Ascending aorta (tissue), 2 donors: Measurements from ENCODE around the gene ZNF776. TPM values are rescaled to one million over a fixed set of nuclear protein-coding genes. Genes with fewer than 3 reads are reported as not detected.
"Not testable (repeated sequence)": the region's sequence is repeated elsewhere in the genome, so short reads cannot be mapped to it uniquely, and the experiment has no call there.

Source experiments
- DNase-seq, 2 donors: peaks; one replicate each; pipeline ENCODE4 v3.0.0-alpha.2; 2019; ENCODE audit warnings: low spot score in 2 of 2
- H3K27ac ChIP-seq, 2 donors: fragments of 200-600 bp; sonication (generic); one replicate each; pipeline ENCODE4 v1.5.1; 2016 to 2017; ENCODE audit warnings: mild to moderate bottlenecking in 1 of 2
- H3K27me3 ChIP-seq: fragments of 200-600 bp; sonication (generic); one replicate; pipeline ENCODE4 v1.5.1; 2017
- H3K36me3 ChIP-seq, 2 donors: fragments of 200-600 bp; sonication (generic); one replicate each; pipeline ENCODE4 v1.5.1; 2016
- H3K4me1 ChIP-seq, 2 donors: fragments of 200-600 bp; sonication (generic); one replicate each; pipeline ENCODE4 v1.5.1; 2016 to 2017; ENCODE audit warnings: mild to moderate bottlenecking in 1 of 2
- H3K4me3 ChIP-seq, 2 donors: fragments of 200-600 bp; sonication (generic); one replicate each; pipeline ENCODE4 v1.5.1; 2016 to 2017; ENCODE audit warnings: mild to moderate bottlenecking in 1 of 2
- H3K9me3 ChIP-seq, 2 donors: fragments of 200-600 bp; sonication (generic); one replicate each; pipeline ENCODE4 v1.5.1; 2016
- CTCF ChIP-seq, 3 experiments: fragments of 200-600 bp in 2 of 3; fragments of 450-650 bp in 1 of 3; sonication (generic) in 2 of 3; IDR thresholded peaks; one replicate each; pipeline ENCODE4 v1.5.1; 2016 to 2019; ENCODE audit warnings: antibody characterized with exemption in 3 of 3, mild to moderate bottlenecking in 1 of 3, moderate library complexity in 1 of 3
- intact Hi-C: fragments of 100-400 bp; cut with DNase I; formaldehyde crosslinking; loops from one replicate; pipeline ENCODE4 v1.15.1; 2023
- total RNA-seq: library from RNA; depleted of rRNA; stranded (reverse); fragments of >200 nt; gene quantifications from one replicate; pipeline ENCODE4 v1.1.0, GENCODE V29; 2016

Gene ZNF776
- total RNA-seq, 1 donor from 2014 or later: 1.9 TPM

- H3K36me3 ChIP-seq: peaks cover 29 to 74% of the 10 kb centered on the region in 2 donors
These were observed 42.7 kb downstream of the ZNF776 start for GRCh38 chr19:57789288-57789687.

GRCh38 chr19:57796580-57796979 lies 50.0 kb downstream of the ZNF776 start:
- peaks cover 15 to 38% of the 10 kb centered on the region in 2 donors for H3K36me3 ChIP-seq
- H3K27ac ChIP-seq, H3K27me3 ChIP-seq, H3K4me1 ChIP-seq, H3K4me3 ChIP-seq, DNase-seq, intact Hi-C loops: not testable (repeated sequence)
- peaks cover 12 to 60% of the 10 kb centered on the region in 2 donors for H3K9me3 ChIP-seq

More at GRCh38 chr19:57789288-57789687, 42.7 kb downstream of the ZNF776 start:
- peaks cover 64 to 95% of the 10 kb centered on the region in 2 donors for H3K9me3 ChIP-seq
- TF ChIP-seq CTCF (IDR thresholded peaks at IDR 0.05): no peak
- no peaks in the 10 kb centered on the region for H3K27me3 ChIP-seq
- H3K4me3 ChIP-seq: no peak overlapping the region
- no peak overlapping the region for H3K27ac ChIP-seq
- intact Hi-C loops: no loop called here
- no peaks in the 10 kb centered on the region for H3K4me1 ChIP-seq
- no peak for DNase-seq

GRCh38 chr19:57800696-57801095 lies 54.1 kb downstream of the ZNF776 start:
- Histone ChIP-seq H3K27me3 (no peaks in the 10 kb centered on the region), H3K36me3 (peaks cover 0 to 5% of the 10 kb centered on the region in 2 donors), H3K4me3 (no peak overlapping the region), H3K27ac (no peak overlapping the region), H3K4me1 (peaks cover 0 to 4% of the 10 kb centered on the region in 2 donors), H3K9me3 (peaks cover 0 to 25% of the 10 kb centered on the region in 2 donors)
- intact Hi-C loops: no loop called here
- no peak for TF ChIP-seq CTCF (IDR thresholded peaks at IDR 0.05)
- DNase-seq: no peak

GRCh38 chr19:57802269-57802668 lies 55.7 kb downstream of the ZNF776 start:
- Histone ChIP-seq H3K36me3 (no peaks in the 10 kb centered on the region), H3K4me3 (no peak overlapping the region), H3K27ac (no peak overlapping the region), H3K9me3 (peaks cover 0 to 21% of the 10 kb centered on the region in 2 donors), H3K4me1 (peaks cover 0 to 4% of the 10 kb centered on the region in 2 donors), H3K27me3 (no peaks in the 10 kb centered on the region)
- DNase-seq: no peak
- no peak for TF ChIP-seq CTCF (IDR thresholded peaks at IDR 0.05)
- intact Hi-C loops: no loop called here

- DNase-seq: no peak
- Histone ChIP-seq H3K9me3 (peaks cover 0 to 18% of the 10 kb centered on the region in 2 donors), H3K27ac (peak overlapping the region; percentile 82 to 84), H3K4me1 (peaks cover 0 to 4% of the 10 kb centered on the region in 2 donors), H3K27me3 (no peaks in the 10 kb centered on the region), H3K4me3 (peak overlapping the region; percentile 54 to 76), H3K36me3 (peaks cover 3 to 8% of the 10 kb centered on the region in 2 donors)
- intact Hi-C loops: no loop called here
- no peak for TF ChIP-seq CTCF (IDR thresholded peaks at IDR 0.05)
These were observed 56.6 kb downstream of the ZNF776 start for GRCh38 chr19:57803265-57803593.

- Histone ChIP-seq H3K27me3 (no peaks in the 10 kb centered on the region), H3K4me1 (peaks cover 0 to 4% of the 10 kb centered on the region in 2 donors), H3K27ac (peak overlapping the region; percentile 82 to 84), H3K36me3 (peaks cover 3 to 13% of the 10 kb centered on the region in 2 donors), H3K4me3 (peak overlapping the region; percentile 54 to 76), H3K9me3 (peaks cover 0 to 18% of the 10 kb centered on the region in 2 donors)
- no peak for TF ChIP-seq CTCF (IDR thresholded peaks at IDR 0.05)
- intact Hi-C loops: no loop called here
- DNase-seq: no peak
These were observed 57.1 kb downstream of the ZNF776 start for GRCh38 chr19:57803594-57804325.
